ENCODE results near the gene B3GAT3.

DNA sequence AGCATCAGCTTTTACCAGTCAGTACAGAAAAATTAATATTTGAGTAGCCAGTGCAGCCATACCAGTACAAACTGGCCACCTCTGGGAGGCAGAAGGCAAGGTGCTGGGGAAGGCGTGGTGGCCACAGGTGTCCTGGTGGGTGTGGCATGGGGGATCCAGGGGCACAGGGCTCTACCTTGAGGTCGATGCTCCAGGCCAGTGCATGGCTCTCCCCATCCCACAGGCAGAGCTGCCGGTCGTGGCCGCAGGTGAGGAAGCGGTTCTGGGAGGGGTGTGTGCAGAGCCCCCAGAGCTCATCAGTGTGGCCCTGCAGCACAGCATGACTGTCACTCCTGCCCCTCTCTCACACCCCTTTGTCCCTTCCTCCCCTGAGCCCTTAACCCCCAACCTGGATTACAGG is 16.3 kb downstream of the B3GAT3 start:
- TF ChIP-seq, protein P1, sequence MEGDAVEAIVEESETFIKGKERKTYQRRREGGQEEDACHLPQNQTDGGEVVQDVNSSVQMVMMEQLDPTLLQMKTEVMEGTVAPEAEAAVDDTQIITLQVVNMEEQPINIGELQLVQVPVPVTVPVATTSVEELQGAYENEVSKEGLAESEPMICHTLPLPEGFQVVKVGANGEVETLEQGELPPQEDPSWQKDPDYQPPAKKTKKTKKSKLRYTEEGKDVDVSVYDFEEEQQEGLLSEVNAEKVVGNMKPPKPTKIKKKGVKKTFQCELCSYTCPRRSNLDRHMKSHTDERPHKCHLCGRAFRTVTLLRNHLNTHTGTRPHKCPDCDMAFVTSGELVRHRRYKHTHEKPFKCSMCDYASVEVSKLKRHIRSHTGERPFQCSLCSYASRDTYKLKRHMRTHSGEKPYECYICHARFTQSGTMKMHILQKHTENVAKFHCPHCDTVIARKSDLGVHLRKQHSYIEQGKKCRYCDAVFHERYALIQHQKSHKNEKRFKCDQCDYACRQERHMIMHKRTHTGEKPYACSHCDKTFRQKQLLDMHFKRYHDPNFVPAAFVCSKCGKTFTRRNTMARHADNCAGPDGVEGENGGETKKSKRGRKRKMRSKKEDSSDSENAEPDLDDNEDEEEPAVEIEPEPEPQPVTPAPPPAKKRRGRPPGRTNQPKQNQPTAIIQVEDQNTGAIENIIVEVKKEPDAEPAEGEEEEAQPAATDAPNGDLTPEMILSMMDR (IDR thresholded peaks at IDR 0.05): no peak
- no peak for TF ChIP-seq POLR2A (IDR thresholded peaks at IDR 0.05; ENCODE audit: low read depth)

Data from esophagus muscularis mucosa (tissue), 3 donors.